Transverse colon (tissue), 4 donors: ENCODE data around the gene TMEM178B. TPM values are rescaled to one million over a fixed set of nuclear protein-coding genes. Genes with fewer than 3 reads are reported as not detected.
"Not testable (repeated sequence)": the region's sequence is repeated elsewhere in the genome, so short reads cannot be mapped to it uniquely, and the experiment has no call there.

ENCODE experiments used
- DNase-seq: peaks from one replicate; pipeline ENCODE4 v3.0.0-alpha.2; 2019
- H3K27ac ChIP-seq, 4 donors: fragments of 200-600 bp; sonication (generic); 2 replicates each; pipeline ENCODE4 v1.5.1; 2016 to 2018; ENCODE audit warnings: inconsistent platforms in 4 of 4
- H3K27me3 ChIP-seq: fragments of 200-600 bp; sonication (generic); 2 replicates; pipeline ENCODE4 v1.5.1; 2017; ENCODE audit warnings: inconsistent platforms
- H3K36me3 ChIP-seq, 4 donors: fragments of 200-600 bp; sonication (generic); 2 replicates each; pipeline ENCODE4 v1.5.1; 2017 to 2019; ENCODE audit warnings: inconsistent platforms in 4 of 4
- H3K4me1 ChIP-seq, 4 donors: fragments of 200-600 bp; sonication (generic); 2 replicates each; pipeline ENCODE4 v1.5.1; 2017 to 2020; ENCODE audit warnings: inconsistent platforms in 4 of 4
- H3K4me3 ChIP-seq, 4 donors: fragments of 200-600 bp; sonication (generic); 1 replicate in 1 of 4; 2 replicates in 3 of 4; pipeline versions ENCODE4 v1.5.1 to v1.6.1; 2017 to 2019; ENCODE audit warnings: inconsistent platforms in 4 of 4
- H3K9me3 ChIP-seq, 2 donors: fragments of 200-600 bp; sonication (generic); 2 replicates each; pipeline ENCODE4 v1.5.1; 2017 to 2019; ENCODE audit warnings: inconsistent platforms in 2 of 2
- EP300 ChIP-seq: sonication (generic); formaldehyde crosslinking; IDR thresholded peaks from one replicate; pipeline ENCODE4 v1.6.1; 2017; ENCODE audit warnings: antibody characterized with exemption, low read depth
- POLR2A ChIP-seq: fragments of 450-650 bp; IDR thresholded peaks from one replicate; pipeline ENCODE4 v1.6.1; 2016; ENCODE audit warnings: antibody characterized with exemption, mild to moderate bottlenecking, moderate library complexity
- POLR2AphosphoS5 ChIP-seq, 3 donors: sonication (generic); formaldehyde crosslinking; IDR thresholded peaks; one replicate each; pipeline ENCODE4 v1.6.1; 2016; ENCODE audit warnings: antibody characterized with exemption in 3 of 3
- WGBS, 2 donors: methylation state at CpG; one replicate each; pipeline ENCODE4 v1.1.5; 2018; ENCODE audit warnings: low coverage in 1 of 2; 5-methylcytosine and 5-hydroxymethylcytosine counted together
- in situ Hi-C, 4 donors: fragments of 200-750 bp; cut with MboI; loops; one replicate each; pipeline versions ENCODE4 v1.15.0 to v1.15.1; 2017; ENCODE audit warnings: low sequenced_read_pairs in 3 of 4, low pct_ligation_motif_present in 1 of 4, low pct_unique_long_range_greater_than_20kb in 1 of 4
- intact Hi-C: fragments of 100-400 bp; cut with DNase I; formaldehyde crosslinking; loops from one replicate; pipeline ENCODE4 v1.15.1; 2023; ENCODE audit warnings: low total_unique reads
- total RNA-seq, 4 donors: library from RNA; depleted of rRNA; stranded (reverse); fragments of >200 nt; gene quantifications; one replicate each; pipeline ENCODE4 v1.1.0, GENCODE V29; 2016
- TF ChIP-seq, protein P1 (sequence below), 5 experiments: fragments of 200-600 bp in 3 of 5; fragments of 450-650 bp in 2 of 5; sonication (generic) in 3 of 5; IDR thresholded peaks; 1 replicate in 2 of 5; 2 replicates in 3 of 5; pipeline ENCODE4 v1.5.1; 2016 to 2017; ENCODE audit warnings: antibody characterized with exemption in 5 of 5, inconsistent platforms in 3 of 5, mild to moderate bottlenecking in 2 of 5, moderate library complexity in 1 of 5

Gene TMEM178B
- total RNA-seq, 4 donors from 2014 or later, result 0.32 to 0.82 (median 0.39) TPM

DNA sequence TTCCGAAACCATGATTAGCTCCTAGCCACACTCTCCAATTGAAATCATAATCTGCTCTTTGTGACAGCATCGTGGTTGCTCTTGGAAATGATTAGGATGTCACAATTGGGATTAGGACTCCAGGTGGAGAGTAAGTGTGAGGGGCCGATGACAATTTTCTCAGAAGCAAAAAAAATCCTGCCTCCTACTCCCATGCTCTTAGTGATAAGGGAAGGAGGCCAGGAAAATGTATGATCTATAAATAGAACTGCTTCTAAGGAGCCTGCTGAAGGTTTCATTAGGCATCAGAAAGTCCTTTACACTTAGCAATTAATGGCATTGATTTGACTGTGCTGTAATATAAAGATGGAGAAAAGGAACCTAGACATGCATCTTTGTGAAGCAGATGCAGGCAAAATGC, 251.0 kb downstream of the TMEM178B start:
- Histone ChIP-seq H3K36me3 (no peaks in the 10 kb centered on the region), H3K27ac (no peak overlapping the region), H3K4me3 (no peak overlapping the region), H3K4me1 (no peaks in the 10 kb centered on the region), H3K27me3 (no peaks in the 10 kb centered on the region), H3K9me3 (no peaks in the 10 kb centered on the region)
- no peak for DNase-seq
- intact Hi-C loops (no loop called here), in situ Hi-C loops (no loop called here)
- TF ChIP-seq EP300, result no peak
- TF ChIP-seq, protein P1, sequence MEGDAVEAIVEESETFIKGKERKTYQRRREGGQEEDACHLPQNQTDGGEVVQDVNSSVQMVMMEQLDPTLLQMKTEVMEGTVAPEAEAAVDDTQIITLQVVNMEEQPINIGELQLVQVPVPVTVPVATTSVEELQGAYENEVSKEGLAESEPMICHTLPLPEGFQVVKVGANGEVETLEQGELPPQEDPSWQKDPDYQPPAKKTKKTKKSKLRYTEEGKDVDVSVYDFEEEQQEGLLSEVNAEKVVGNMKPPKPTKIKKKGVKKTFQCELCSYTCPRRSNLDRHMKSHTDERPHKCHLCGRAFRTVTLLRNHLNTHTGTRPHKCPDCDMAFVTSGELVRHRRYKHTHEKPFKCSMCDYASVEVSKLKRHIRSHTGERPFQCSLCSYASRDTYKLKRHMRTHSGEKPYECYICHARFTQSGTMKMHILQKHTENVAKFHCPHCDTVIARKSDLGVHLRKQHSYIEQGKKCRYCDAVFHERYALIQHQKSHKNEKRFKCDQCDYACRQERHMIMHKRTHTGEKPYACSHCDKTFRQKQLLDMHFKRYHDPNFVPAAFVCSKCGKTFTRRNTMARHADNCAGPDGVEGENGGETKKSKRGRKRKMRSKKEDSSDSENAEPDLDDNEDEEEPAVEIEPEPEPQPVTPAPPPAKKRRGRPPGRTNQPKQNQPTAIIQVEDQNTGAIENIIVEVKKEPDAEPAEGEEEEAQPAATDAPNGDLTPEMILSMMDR (IDR thresholded peaks at IDR 0.05), result no peak
- TF ChIP-seq POLR2AphosphoS5 (IDR thresholded peaks at IDR 0.05), result no peak
- no peak for TF ChIP-seq POLR2A
- WGBS, 2 donors, result 58 to 70% methylated on average over 2 to 3 of the region's 3 CpGs

DNA sequence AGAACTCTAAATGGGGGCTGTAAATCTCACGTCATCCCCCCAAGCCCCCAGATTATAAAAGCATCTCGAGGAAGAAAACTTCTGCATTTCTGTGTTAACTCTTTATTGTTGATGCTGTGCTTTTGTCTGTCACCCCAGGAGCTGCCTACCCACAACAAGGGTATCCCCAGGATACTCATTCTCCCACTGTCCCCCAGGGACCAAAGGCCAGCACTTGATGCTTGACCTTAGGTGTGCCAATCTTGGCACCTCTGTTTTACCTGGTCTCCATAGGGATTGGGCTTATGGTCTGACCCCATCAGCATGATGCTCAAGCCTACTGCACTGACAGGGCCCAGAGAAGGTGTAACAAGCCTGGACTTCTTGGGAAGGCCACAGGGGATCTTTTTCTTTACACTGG, 251.4 kb downstream of the TMEM178B start:
- Histone ChIP-seq H3K4me3 (no peak overlapping the region), H3K27me3 (no peaks in the 10 kb centered on the region), H3K9me3 (no peaks in the 10 kb centered on the region), H3K27ac (no peak overlapping the region), H3K4me1 (no peaks in the 10 kb centered on the region), H3K36me3 (no peaks in the 10 kb centered on the region)
- TF ChIP-seq EP300 (no peak), POLR2AphosphoS5 (IDR thresholded peaks at IDR 0.05) (no peak), POLR2A (no peak)
- TF ChIP-seq, protein P1 (IDR thresholded peaks at IDR 0.05), result no peak
- in situ Hi-C loops (no loop called here), intact Hi-C loops (no loop called here)
- WGBS, 2 donors, result 17% methylated on average over 2 of the region's 2 CpGs; no CpG with 5 or more reads in 1 of the 2 donors
- no peak for DNase-seq

DNA sequence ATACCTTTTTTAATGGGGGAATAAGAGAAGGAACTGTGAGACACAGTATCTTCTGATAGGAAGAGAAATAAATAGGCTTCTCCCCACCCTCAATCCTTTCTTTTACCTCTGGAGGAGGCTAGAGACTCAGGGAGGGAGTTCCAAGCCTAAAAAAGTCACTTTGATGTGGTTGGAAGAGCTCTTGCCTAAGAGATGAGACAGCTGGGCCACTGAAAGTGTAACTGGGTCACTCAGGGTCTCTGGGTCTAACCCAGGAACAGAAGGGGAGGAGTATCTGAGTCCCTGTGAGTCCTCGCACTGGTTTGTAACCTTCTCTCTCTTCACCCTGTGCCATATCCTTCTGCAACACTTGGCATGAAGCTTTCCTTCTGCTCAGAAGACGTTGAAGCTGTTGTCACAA, 254.4 kb downstream of the TMEM178B start:
- H3K27me3 ChIP-seq, result no peaks in the 10 kb centered on the region
- intact Hi-C loops (no loop called here), in situ Hi-C loops (no loop called here)
- H3K4me1 ChIP-seq, result no peaks in the 10 kb centered on the region
- H3K9me3 ChIP-seq, result no peaks in the 10 kb centered on the region
- H3K36me3 ChIP-seq, result no peaks in the 10 kb centered on the region
- WGBS, 2 donors, result 37 to 100% methylated on average over 1 to 2 of the region's 2 CpGs
- no peak overlapping the region for H3K27ac ChIP-seq
- no peak for TF ChIP-seq POLR2A
- no peak overlapping the region for H3K4me3 ChIP-seq
- no peak for DNase-seq

DNA sequence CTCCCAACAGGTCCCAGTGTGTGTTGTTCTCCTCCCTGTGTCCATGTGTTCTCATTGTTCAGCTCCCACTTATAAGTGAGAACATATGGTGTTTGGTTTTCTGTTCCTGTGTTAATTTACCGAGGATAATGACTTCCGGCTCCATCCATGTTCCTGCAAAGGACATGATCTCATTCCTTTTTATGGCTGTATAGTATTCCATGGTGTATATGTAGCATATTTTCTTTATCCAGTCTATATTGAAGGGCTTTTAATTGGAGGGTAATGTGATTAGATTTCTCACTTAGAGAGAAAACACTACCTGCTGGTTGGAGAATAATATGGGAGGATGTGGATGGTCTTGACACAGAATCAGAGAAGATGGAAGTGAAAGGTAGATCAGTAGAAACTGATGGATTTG, 256.4 kb downstream of the TMEM178B start:
- in situ Hi-C loops, H3K36me3 ChIP-seq, intact Hi-C loops, H3K4me3 ChIP-seq, H3K27ac ChIP-seq, H3K27me3 ChIP-seq, DNase-seq, H3K4me1 ChIP-seq, H3K9me3 ChIP-seq: not testable (repeated sequence)
- 83 to 95% methylated on average over 2 of the region's 2 CpGs for WGBS, 2 donors

DNA sequence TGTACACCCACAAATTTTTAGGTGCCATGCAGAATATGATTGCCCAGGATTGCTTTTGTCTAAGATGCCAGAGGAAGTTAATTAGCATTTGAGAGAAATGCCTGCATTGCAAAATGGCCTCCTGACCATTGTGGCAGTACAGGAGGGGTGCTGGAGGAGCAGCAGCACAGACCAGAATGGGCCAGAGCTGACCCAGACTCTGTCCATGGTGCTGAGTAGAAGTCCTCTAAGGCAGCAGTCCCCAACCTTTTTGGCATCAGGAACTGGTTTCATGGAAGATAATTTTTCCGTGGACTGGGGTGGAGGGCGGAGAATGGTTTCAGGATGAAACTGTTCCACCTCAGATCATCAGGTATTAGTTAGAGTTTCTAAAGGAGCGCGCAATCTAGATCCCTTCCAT, 259.6 kb downstream of the TMEM178B start:
- no peak overlapping the region for H3K4me3 ChIP-seq
- TF ChIP-seq POLR2AphosphoS5 (IDR thresholded peaks at IDR 0.05) (no peak), EP300 (no peak), POLR2A (no peak)
- TF ChIP-seq, protein P1 (IDR thresholded peaks at IDR 0.05), result no peak
- H3K27ac ChIP-seq, result no peak overlapping the region
- no peaks in the 10 kb centered on the region for H3K9me3 ChIP-seq
- 77% methylated on average over 4 of the region's 4 CpGs; no CpG with 5 or more reads in 1 of the 2 donors for WGBS, 2 donors
- H3K36me3 ChIP-seq, result no peaks in the 10 kb centered on the region
- no peak for DNase-seq
- in situ Hi-C loops, result no loop called here
- no peaks in the 10 kb centered on the region for H3K27me3 ChIP-seq
- intact Hi-C loops, result no loop called here
- H3K4me1 ChIP-seq, result no peaks in the 10 kb centered on the region
